TTC549 (cell line): ENCODE measurements around the gene ATG10.

Experiments used
- FAIRE-seq: peaks from 2 replicates; lab custom pipeline; 2012; peaks lifted over from hg19 to GRCh38; lab: Jason Lieb, UNC

ATG10 gene

DNA sequence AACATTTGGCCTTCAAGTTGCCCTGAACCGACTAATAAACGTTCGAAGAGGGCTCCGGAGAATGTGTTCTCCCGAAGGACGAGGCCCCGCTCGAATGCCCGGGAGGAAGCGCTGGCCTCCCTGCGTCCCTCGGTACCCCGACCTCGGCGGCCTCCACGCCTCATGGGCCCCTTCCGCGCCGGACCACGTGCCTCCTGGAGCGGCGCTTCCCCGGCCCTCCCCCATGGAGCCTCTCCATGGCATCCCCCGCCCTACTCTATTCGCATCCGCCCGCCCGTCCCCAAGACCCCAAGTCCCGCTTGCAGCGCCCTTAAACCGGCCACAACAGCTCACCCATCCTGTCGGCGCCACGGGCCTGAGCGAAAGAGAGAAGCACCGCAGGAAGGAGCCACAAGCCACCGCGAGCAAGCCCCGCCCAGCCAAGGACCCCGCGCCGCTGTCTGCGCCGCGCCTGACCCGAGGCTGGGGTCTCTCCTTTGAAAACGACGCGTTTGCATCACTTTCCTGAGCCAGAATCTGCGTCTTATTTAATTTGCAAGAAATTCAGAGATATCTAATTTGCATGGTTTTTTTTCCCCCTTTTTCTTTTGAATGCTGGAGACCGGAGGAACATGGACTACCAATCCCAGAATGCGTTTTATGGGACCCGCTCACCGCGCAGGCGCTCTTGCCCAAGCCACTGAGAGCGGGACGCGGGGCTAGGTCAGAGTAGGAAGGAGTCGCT lies 306.3 kb downstream of the ATG10 start, which contains the start of gene RPS23:
RPS23 (minus strand) TSS at position 368 of the 724 bp plus-strand sequence; CDS start at position 337, 31 bp downstream.
- FAIRE-seq = peak; percentile 33

DNA sequence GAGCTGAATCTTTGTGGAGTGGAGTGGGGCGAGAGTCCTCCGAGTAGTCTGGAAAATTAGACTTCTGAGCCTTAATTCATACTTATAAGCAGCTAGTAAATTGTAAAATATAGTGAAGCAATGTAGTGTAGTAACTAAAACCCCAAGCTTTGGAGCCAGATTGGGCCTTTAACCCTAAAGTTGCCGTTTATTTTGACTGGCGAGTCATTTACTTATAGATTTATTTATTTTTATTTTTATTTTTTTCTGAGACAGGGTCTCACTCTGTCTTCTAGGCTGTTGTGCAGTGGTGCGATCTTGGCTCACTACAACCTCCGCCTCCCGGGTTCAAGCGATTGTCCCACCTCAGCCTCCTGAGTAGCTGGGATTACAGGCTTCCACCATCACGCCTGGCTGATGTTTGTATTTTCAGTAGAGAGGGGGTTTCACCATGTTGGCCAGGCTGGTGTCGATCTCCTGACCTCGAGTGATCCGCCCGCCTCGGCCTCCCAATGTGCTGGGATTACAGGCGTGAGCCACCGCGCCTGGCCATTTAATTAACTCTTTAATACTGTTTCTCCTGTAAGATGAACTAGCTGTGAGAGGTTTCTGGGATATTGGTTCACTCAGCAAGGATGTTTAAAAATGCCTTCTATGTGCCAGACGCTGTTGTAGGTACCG lies 307.0 kb downstream of the ATG10 start:
- FAIRE-seq = no peak

DNA sequence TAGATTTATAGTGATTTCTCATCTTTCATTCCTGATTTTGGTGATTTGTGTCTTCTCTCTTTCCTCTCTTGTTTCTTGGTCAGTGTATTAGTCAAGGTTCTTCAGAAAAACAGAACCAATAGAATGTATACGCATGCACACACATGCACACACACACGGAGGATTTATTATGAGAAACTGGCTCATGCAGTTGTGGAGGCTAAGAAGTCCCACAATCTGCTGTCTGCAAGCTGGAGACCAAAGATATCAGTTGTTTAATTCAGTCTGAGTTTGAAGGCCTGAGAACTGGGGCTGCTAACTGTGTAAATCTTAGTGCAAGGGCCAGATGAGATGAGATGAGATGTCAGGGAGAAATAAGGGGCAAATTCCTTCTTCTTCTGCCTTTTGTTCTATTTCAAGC lies 312.1 kb downstream of the ATG10 start:
- FAIRE-seq = no peak

DNA sequence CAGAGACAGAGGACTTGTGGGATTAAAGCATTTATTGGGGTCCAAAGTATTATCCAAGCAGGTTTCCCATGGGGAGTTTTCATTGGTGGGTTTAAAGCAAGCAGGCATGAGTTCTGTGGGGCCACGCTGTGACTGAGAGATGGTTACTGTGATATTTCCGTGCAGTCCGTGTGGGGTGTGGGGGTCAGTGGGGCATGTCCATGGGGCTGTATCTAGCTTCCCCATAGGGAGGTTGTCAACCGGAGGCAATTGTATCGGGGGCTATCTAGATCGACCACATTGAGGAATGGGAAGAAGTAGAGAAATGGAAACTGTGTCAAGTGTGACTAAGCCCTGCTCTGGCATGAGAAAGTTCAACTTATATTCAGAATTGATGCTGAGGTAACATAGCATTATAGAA lies 313.4 kb downstream of the ATG10 start:
- no peak for FAIRE-seq

DNA sequence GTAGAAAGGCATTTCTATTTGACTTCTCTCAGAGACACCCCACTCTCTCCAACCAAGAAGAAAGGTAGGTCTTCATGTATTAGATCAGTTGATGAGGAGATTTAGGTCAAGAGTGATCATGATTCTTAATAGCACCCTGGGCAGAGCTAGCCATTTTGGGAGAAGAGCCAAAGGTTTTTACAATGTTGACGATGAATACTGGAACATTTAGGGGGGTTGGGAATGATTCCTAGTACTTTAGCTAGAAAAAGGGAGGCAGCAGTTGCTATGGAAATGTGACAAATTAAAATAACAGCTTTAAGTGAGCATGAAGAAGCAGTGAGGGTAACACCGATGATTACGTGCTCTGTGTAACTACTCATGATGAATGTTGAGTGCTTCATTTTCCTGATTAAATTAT lies 315.8 kb downstream of the ATG10 start:
- FAIRE-seq = no peak

DNA sequence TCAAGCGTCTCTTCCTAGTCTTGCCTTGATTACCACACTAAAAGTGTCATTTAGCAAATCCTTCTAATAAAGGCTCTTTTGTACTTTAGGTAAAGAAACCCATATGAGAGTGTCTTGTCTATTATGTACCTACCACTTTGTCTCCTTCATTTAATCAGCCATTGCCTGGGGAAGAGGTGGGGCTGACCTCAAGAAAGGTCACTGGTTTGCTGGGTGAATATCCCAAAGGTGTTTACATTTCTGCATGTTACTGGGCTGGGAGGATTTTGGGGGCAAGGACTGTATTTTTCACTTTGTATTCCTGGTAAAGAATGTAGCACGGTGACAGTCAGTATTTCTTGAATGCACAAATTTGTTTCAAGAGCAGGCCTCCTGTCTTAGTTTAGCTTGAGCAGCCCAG lies 318.2 kb downstream of the ATG10 start:
- FAIRE-seq = no peak

DNA sequence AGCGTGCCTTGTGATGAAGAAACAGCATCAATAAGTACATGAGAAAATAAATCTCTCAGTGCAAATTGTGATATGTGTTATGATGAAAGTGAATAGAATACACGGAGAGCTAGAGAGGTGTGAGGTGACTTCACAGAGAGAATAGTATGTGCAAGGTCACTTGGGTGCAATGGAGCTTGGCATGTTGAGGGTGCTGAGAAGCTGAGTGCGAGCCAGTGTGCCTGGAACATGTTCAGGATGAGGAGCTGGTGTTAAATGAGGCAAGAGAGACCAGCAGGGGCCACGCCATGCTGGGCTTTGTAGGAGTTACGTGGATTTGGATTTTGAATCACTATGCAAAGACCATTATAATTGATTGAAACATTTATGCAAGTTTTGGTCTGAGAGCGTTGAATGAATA lies 319.1 kb downstream of the ATG10 start:
- FAIRE-seq = no peak

DNA sequence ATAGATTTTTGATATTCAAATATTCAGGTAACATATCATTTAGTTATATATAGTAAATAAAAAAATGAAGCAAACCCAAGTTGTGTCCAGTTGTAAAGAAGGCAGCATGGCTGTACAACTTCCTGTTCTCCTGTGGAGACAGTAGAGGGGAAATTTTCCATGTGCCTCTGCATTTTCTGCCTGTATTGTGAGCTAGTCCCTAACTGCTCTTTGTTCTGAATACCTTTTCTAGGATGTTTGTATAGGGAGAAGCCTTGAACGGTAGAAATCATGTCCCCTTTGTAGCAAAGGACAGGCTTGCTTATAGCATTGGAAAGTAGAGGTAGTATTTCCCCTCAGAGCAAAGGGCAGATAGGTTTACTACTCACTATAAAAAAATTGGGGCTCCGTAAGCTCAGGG lies 319.6 kb downstream of the ATG10 start:
- no peak for FAIRE-seq

DNA sequence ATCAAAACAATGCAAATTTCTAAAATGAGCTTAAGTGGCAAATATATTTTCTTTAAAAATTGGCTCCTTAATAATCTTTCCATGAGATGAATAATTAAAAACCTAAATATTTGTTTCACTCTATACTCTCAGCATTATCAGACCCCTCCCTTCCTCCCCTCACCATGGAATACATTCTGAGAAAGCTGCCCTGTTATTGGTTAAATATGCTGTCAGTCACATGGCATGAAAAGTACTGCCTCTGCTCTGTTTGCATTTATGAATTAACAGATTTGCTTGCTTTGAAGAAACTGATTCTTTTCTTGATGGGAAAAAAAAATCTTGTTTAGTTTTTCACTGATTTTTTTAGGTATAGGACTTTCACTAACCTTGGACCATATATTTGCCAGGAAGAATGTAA lies 323.3 kb downstream of the ATG10 start:
- no peak for FAIRE-seq

DNA sequence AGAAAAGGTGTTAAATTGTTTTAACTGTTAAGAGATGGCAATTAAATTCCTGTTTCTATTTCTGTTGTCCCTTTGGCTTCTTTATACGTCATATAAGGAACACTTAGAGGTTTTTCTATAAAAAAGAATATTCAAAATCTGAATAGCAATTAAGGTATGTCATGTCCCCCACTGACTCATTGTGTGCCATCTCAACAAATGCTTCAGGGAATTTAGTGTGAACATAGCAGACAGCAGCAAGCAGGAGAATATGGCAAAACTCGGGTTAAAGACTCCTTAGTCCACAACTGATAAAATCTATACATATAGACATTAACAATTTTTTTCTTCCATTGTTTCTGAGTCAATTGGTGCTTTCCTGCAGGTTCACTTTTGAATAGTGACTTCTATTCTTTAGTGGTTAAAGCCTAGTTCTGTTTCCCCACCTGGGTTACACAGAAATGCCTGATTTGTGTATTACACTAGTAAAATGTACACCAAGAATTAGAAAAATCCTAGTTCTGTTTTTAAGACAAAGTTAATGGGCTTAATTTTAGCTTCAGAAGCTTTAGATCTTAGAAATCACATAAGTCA lies 324.2 kb downstream of the ATG10 start:
- no peak for FAIRE-seq

DNA sequence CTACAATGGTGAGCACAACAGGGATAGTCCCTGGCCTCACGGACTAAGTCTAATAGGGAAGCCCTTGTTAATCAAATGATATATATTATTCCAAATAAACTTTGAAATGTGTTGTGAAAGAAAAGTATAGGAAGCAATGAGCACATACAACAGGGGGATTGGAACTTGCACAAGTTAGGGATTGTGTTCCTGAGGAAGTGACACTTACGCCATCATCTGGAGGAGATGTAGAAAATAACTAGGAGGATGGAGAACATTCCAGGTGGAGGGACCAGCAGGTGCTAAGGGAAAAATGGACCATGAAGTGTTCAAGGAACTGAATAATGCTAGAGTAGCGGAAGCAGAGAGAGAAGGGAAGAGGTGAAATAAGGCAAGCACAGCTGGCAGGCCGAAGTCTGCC lies 325.1 kb downstream of the ATG10 start:
- FAIRE-seq = no peak

DNA sequence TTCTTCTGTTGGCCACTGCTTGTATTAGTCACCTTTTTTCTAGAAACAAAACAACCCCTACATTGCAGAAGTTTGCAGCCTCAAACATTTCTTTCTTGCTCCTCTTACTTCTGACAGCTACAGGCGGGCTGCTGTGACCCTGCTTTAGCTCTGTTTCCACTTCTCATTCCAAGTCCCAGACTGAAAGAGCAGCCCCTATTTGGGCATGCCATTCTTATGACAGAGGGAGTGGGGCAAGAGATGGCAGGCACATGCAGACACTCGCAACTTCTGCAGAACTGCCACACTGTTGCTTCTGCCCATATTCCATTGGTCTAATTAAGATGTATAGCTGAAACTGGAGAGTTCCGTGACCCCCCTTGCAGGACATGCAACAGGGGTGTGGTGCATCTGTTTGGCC lies 325.9 kb downstream of the ATG10 start:
- FAIRE-seq = no peak

DNA sequence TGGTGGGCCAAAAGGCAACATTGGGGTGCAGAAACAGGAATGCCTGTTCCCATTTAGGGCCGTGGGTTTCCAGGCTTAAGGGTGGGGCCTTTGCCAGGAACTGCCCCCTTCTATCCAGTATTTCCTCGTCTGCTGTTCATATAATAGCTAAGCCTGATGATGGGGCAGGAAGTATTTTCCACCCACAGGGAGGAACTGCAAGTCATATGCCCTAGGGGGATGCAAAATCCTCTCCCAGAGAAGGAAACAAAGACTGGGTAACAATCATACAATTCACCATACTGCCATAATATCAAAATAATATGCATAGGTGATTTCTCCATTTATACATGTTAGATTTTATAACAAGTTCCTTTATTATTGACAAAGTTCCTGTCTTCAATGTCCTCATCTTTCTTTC lies 326.8 kb downstream of the ATG10 start:
- FAIRE-seq = no peak

DNA sequence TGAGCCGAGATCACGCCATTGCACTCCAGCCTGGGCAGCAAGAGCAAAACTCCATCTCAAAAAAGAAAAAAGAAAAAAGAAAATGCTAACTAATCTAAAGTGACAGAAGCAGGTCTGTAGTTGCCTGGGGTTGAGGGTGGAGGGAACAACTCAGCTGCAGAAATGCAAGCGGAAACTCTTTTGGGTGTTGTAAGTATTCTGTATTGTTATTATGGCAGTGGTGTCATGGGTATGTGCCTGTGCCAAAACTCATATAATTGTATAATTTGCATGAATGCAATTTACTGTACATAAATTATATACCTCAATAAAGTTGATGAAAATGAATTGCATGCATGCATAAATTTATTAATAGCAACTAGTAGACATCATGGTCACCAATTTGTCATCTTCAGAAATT lies 329.4 kb downstream of the ATG10 start:
- no peak for FAIRE-seq
